HG03039 (cell line): ENCODE data around the gene FAIM2.
"Not testable (repeated sequence)": the region's sequence is repeated elsewhere in the genome, so short reads cannot be mapped to it uniquely, and the experiment has no call there.

ENCODE experiments used
- ATAC-seq: cut with Tn5 transposase; IDR thresholded peaks from one replicate; pipeline ENCODE4 v1.9.1; 2021; ENCODE audit warnings: mild to moderate bottlenecking, moderate library complexity; ENCODE audit not compliant: unreplicated experiment

Gene FAIM2

GRCh38 chr12:49866859-49867569 is 36.7 kb downstream of the FAIM2 start:
- no peak for ATAC-seq

DNA sequence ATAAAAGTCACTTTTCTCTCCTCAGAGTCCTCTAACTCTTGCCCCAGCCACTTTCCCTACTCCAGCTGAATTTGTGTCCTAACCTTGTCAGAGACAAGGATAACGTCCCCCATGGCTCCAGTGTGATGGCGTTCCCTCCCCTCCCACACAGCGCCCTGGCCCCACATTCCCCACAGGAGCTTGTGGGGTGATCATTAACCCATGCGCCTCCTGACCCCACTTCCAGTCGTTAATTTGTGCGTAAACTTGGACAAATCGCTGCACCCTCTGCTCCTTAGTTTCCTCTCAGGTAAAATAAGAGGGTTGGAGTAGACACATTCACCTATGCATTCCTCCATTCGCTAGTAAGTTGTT is 37.9 kb downstream of the FAIM2 start:
- ATAC-seq: no peak

DNA sequence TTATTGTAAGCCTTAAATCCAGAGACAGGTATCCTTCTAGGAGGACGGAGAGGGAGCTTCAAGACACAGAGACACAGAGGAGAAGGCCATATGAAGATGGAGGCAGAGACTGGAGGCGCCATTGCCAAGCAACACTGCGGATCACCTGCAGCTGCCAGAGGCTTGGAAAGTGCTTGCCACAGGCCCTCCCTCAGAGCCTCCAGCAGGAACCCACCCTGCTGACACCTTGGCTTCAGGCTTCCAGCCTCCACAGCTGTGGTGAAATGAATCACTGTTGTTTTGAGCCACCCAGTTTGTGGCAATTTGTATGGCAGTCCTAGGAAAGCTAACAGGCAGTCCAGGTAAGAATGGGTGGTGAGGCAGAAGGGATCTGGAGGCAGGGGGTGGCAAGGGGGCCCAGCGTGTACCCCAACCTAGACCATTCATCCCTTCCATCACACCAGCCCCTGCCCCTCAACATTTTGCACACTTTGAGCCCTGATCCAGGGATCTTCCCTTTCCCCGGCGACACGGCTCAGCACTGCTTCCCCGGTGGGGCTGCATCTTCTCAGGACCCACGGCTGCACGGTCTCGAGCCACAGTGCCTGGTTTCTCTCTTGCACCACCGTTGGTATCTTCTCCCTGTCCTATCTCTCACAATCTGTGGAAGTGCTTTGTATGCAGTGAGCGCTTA is 38.5 kb downstream of the FAIM2 start:
- no peak for ATAC-seq

DNA sequence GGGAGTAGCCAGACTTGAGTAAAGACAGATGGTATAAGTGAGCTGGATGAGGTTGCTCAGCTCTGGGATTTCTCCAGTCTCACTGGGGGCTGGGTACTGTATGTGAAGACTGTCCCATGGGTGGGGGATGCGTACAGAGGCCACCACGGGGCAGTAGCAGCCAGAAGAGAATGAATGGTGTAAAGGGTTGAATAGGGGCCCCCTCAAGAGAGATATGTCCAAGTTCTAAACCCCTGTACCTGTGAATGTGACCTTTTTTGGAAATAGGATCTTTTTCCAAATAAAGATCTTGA is 39.0 kb downstream of the FAIM2 start:
- no peak for ATAC-seq

- ATAC-seq: no peak
Observed at GRCh38 chr12:49863946-49864797, 39.5 kb downstream of the FAIM2 start.

DNA sequence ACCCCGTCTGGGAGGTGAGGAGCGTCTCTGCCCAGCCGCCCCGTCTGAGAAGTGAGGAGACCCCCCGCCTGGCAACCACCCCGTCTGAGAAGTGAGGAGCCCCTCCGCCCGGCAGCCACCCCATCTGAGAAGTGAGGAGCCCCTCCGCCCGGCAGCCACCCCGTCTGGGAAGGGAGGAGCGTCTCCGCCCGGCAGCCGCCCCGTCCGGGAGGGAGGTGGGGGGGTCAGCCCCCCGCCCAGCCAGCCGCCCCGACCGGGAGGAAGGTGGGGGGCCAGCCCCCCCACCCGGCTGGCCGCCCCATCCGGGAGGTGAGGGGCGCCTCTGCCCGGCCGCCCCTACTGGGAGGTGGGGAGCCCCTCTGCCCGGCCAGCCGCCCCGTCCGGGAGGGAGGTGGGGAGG is 42.8 kb downstream of the FAIM2 start:
- not testable (repeated sequence) for ATAC-seq

DNA sequence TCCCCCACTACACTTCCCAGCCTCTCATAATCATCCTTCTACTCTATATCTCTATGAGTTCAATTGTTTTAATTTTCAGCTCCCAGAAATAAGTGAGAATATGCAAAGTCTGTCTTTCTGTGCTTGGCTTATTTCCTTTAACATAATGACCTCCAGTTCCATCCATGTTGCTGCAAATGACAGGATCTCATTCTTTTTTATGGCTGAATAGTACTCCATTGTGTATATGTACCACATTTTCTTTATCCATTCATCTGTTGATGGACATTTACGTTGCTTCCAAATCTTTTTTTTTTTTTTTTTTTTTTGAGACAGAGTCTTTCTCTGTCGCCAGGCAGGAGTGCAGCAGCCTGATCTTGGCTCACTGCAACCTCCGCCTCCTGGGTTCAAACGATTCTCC is 47.8 kb downstream of the FAIM2 start:
- ATAC-seq: not testable (repeated sequence)

DNA sequence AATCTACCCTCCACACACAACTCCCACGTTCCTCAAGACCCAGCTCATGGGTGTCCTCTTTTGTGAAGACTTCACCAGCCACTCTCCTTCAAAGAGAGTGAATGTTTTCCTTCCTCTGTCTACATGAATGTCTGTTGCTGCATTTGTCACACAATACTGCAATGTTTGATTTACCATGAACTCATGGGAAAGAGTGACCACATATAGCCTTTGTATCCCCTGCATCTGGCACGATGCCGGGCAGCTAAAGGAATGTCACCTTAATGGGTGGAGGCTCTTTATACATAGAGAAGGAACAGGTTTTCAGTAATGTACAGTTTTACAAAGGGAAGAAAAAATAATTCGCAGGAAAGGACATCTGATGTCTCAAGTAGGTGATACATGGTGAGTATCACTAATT is 48.7 kb downstream of the FAIM2 start:
- ATAC-seq: no peak

DNA sequence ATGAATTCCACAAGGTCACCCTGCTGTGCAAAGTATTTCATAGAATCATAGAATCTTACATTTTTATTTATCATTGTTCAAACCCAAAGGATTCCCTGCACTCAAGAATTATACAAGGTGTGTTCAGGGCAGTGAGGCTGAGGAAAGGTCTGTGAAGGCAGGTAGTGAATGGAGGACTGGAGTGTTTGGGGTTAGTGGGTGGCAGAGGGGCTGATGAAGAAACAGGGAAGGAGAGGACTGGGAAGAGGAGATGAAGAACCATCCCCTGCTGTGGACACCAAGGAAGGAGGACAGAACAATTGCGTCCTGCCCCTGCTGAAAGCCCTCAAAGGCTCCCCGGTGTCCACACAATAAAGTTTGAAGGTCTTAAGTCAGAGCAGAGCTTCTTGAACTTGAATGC is 50.0 kb downstream of the FAIM2 start:
- no peak for ATAC-seq

DNA sequence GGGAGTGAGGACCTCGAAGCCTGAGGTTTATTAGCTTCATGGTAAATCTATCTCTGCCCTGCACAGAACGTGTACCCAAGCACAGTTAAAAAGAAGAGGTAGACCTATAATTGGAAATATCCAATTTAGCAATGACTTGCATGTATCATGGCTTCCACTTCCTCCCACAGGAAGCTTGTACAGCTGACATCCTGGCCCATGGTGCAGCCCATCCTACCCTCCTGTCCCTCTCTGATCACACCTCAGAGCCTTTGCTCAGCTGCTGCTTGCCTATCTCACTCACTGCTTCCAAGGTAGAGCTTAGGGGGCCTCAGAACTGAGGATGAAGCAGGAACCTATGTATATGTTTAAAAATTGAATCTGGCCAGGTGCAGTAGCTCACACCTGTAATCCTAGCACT is 56.5 kb downstream of the FAIM2 start:
- ATAC-seq: no peak

GRCh38 chr12:49846032-49846431 is 57.7 kb downstream of the FAIM2 start:
- ATAC-seq: no peak

GRCh38 chr12:49843876-49844437 is 59.7 kb downstream of the FAIM2 start:
- ATAC-seq: no peak

DNA sequence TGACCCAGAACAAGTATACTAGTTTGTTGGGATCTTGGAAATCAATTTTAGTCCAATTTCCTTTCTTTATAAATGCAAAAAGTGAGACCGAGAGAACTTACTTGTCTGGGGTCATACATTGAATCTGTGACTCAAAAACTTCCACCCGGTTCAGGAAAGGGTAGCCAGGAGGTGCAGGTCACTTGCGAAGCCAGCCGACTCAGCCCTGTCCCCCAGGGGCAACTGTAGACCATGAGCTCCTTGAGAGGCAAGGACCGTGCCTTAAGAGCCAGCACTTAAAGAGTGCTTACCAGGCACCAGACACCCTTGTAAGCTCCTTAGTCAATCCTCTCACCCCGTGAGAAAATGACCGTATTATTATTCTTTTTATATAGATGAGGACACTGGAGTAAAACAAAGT is 60.3 kb downstream of the FAIM2 start:
- ATAC-seq: no peak

- ATAC-seq: peak; percentile 85
Observed at GRCh38 chr12:49842519-49843352, 61.0 kb downstream of the FAIM2 start, which contains the start of gene BCDIN3D. Gene BCDIN3D, minus strand, starts transcription at chr12:49843106. Its CDS starts 19 bp downstream, at chr12:49843087.

GRCh38 chr12:49838973-49839633 is 64.6 kb downstream of the FAIM2 start:
- no peak for ATAC-seq

DNA sequence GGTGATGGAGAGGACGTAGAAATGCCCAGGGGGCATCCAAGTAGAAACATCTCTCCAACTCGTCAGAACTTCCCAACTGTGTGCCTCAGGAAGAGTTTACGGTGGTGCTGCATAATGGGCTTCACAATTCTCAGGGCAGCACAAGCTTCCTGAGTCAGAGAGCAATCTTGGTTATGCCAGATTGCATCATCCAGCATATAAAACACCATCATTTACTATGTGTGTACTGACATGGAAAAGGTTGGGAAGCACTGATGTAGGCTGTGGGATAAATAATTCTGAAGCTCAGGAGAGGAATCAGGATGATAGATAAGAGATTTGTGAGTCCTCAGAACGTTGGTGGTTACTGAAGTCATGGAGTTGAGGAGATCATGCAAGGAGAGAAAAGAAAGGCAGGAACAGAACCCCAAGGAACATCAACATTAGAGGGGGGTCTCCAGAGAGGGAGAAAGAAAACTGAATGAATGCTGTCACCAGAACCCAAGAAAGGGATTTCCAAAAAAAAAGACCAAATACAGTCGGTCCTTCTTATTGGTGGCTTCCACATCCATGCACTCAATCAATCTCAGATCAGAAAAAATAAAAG is 70.8 kb downstream of the FAIM2 start:
- no peak for ATAC-seq

DNA sequence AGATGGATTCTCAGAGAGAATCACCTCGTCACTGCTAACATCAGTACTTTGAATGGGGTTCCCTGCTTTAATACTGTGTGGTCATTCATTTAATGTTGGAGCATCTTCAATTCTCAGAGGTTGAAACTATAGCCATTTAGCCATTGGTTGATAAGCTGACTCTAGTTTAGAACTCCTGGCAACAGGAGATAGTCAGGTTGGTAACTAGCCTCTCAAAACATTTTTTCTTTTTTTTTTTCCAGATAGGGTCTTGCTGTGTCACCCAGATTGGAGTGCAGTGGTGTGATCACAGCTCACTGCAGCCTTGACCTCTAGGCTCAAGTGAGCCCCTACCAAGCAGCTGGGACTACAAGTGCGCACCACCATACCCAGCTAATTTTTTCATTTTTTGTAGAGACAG is 72.0 kb downstream of the FAIM2 start:
- ATAC-seq: no peak

DNA sequence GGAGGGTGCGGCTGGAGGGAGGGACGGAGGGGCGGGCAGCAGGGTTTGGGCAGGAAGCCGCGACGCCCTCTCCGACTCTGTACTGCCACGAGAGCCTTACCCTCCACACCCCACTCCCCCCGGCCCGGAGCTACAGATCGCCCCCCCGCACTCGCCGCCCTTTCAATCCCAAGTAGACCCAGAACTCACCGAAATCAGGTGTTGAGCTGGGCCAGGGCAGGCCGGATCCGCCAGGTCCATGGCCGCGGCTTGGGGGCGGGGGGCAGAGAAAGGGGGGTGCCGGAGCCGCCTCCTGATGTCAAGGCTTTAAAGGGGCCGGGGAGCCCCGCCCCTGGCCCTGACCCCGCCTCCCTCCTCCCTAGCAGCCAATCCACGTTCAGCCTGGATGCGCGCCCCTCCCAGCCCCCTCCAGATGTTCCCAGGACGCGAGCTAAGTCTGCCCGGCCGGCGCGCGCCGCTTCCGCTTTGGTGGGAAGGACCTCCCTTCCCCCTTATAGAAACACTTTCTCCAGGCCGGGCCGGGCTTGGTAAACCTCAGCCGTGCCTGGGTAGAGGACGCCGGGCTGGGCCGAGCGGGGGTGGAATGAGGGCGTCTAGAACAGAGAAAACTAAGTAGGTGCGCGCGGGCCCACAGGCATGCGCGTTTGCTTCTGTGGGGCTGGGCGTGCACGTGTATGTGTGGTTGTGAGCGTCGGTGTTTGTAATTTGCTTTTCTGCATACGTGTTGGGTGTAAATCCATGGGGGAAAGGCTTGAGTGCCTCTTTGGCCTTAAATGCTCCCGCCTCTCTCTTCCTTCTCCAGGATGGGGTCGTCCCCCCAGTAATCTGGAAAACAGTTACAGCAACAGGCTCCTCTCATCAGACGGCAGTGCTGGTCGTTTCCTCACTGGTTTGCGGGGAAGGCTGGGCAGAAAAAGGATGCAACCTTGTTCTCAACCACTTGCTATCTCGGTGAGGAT is 75.3 kb downstream of the FAIM2 start, which contains the start of gene NCKAP5L:
Gene NCKAP5L (minus strand): TSS at position 281 of the 959 bp plus-strand sequence. CDS start 24,369 bp downstream, outside the sequence.
- ATAC-seq: peak; percentile 90
